ENCODE measurements around the gene ESPN.

The ESPN gene

DNA sequence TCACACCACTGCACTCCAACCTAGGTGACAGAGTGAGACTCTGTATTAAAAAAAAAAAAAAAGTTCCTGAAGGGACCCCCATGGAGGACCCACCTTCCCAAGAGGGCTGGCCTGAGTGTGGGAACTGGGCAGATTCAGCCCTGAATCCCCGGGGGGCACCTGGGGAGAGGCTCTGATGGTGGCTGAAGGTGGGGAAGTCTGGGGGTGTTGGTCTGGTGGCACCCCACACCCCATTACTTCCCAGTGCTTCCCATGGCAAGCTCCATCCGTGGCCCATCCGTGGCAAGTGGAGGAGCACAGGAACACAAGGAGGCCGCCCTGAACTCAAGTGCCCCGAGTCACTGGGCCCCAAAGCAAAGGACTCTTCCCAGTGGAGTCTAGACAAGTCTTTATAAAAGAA is 42.2 kb downstream of the ESPN start:
- DNase-seq = no peak

DNA sequence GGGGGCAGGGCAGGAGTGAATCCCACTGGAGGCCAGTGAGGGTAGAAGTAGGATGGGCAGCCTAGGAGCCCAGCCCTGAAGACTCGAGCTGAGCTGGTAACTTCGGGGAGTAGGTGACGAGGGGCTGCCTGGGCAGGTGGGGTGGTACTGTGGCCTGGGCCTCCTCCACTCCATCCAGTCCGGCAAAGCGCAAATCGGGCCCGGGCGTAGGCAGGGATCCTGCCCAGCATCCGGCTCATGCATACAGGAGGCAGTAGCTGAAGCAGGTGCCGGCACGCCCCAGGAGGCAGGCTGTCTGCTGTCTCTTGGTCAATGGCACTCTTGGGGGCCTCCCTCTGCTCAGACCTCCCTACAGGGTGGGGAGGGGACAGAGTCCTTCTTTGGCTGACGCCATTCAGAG is 42.6 kb downstream of the ESPN start:
- no peak for DNase-seq

DNA sequence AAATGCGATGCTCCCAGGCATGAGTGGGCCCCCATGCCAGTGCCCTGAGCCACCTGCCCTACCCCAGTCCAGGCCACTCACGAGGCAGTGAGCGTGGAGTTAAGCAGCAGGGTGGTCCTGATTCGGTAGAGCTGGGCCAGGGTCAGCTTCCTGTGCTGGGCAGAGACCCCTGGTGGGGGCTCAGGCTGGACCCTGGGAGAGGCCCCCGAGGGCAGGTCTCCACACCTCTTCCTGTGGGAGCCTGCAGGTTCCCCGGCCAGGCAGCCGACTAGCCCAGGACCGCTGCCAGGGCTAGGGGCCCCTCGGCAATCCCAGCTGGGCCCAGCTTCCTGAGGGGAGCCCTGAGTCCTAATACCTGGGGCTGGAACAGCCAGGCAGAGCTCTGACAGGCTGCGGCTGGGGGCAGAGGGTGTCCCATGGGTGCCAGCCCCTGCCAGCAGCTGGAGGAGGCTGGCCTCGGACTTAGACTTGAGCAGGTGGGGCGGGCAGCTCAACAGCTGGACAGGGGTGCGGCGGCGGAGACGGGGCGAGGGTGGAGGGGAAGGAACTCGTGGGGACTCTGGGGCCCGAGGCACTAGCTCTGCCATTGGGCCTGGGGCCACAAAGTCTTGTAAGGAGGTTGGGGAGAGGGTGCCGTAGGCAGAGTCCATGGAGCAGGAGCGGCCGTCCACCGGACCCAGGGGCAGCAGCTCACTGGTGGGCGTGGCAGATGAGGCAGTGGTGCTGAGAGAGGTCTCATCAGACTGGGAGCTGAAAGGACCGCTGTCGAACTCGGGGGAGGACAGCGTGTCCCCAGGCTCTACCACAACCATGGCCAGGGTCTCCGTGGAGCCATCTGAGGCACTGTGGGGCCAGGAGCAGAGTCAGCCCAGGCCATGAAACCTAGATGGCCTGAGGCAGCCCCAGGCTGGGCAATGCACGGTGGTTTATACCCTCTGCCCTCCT is 43.4 kb downstream of the ESPN start:
- no peak for DNase-seq

DNA sequence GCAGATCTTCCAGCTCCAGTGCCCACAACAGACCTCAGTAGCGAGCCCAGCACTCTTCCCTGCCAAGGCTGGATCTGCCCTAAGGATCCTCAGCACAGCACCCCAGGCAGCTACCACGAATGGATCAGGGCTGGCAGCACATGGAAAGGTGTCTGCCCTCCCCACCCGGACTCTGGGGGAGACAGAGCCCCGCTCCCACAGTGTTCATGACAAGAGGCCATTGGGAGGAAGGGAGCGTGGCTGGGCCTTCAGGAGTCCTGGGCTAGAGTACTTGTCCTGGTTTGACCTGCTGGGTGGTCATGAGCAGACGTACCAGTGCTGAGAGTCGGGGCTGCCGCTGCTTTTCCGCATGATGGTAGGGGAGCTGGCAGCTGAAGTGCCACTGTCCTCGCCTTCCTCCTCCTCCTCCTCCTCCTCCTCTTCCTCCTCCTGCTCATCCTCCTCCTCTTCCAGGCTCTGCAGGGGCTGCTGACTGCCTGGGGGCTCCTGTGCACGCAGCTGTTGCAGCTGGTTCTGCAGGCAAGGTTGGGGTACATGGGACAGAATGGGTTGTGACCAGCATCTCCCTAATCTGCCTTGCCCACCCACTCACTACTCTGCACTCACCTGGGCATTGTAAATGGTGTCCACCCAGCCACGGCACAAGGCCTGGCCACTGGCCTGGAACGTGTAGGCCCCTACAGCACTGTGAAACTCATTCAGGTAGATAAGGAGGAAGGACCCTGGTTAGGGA is 44.3 kb downstream of the ESPN start:
- DNase-seq = no peak

DNA sequence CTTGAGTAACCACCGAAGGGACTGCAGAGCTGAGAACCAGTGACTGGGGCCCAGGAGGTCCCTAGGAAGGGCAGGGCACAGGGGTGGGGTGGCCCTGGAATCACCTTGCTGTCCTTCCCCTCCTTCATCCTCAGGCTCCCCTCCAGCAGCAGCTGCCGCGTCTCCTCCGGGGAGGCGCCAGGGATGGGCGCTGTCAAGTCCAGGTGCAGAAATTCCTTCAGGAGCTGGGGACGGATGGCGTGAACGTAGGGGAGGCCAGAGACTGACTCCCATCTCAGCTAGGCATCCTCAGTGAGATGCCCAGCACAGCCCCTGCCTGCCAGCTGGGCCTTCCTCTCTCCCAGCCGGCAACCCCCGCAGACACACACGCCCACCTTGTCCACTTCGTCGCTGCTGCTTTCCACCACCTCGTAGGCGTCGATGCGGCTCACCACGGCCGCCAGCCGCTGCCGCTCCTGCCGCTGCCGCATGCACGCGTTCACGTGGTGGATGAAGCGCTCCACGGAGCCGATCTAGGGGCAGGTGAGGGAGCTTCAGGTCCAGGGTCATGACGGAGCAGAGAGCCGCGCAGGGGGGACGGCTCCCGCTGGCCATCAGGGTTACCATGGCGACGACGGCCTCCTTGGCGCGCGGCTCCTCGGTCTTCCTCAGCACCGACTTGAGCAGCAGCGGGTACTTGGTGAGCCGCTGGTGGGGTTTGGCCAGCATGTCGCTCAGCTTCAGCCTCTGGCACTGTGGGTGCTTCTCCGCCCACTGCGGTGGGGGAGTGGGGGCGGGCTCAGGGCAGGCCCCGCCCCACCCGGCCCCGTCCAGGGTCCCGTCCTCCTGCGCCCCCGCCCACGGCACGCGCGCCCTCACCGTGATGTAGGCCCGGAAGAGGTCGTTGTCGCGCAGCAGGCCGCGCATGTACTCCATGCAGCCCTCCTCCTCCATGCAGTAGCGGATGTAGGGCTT is 45.8 kb downstream of the ESPN start:
- no peak for DNase-seq

DNA sequence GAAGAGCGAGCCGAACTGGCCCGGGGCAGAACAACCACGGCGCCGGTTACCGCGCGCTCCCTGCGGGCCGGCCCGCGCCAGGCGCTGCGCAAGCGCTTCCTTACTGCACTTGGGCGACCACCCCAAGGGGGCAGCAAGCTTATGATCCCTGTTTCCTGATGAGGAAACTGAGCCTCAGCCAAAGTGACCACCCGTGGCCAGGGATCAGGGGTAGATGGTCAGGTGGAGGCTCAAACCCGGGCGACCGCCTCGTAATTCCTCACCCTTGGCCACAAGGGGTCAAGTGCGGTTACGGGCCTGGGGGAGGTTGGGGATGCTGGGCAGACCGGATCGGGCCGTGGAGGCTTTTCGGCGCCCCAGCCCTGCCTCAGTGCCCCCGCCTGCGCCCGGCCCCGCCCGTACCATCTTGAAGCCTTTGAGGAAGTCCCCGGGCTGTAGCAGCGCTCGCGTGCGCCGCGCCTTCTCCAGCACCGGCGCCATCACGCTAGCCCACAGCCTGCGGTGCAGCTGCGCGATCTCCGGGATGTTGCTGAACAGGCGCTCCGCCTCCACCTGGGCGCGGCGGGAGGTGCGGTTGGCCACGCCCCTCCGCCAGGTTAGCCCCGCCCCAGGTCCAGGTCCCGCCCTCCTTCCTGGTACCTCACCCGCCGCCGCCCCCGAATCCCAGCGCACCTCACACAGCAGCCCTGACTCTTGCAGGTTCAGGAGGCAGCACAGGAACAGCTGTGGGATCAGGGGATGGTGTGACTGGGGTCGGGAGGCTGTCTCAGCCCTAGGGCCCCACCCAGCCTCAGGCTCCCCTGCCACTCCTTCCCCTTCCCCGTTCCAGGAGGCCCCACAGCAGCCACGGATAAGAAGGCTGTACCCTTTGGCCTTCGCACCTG is 46.8 kb downstream of the ESPN start:
- no peak for DNase-seq

DNA sequence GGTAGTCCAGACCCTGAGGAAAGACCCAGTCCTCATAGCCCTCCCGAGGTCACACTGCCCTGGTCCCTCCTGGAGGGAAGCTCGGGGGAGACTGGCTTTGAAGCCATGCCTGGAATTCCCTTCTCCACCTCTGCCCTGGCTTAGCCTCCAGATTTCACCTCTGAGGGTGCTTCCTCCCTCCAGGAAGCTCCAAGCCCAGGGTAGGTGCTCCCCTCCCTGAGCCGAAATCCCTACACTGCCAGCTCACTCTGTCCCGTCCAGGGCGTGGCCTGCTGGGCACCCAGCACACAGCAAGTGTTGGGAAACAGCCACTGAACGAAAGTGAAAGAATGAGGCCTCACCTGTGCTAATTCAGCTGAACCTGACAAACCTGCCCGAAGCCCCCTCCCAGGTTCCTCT is 47.4 kb downstream of the ESPN start:
- no peak for DNase-seq

DNA sequence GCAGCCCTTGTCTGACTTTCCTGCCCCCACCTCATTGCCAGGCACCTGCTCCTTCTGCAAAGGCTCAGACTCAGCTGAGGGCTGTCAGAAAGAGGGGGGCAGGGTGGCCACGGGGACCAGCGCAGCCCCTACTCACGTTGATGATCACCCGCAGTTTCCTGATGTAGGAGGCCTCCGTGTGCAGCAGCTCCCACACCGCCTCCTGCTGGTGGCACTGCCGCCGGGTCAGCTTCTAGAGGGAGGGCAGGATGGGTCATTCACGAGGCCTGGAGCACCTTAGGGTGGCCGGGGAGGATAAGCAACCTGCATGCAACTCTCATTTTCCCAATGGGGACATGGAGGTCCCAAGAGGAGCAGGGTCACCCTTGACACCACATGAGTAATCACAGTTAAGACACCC is 47.8 kb downstream of the ESPN start:
- DNase-seq = no peak

DNA sequence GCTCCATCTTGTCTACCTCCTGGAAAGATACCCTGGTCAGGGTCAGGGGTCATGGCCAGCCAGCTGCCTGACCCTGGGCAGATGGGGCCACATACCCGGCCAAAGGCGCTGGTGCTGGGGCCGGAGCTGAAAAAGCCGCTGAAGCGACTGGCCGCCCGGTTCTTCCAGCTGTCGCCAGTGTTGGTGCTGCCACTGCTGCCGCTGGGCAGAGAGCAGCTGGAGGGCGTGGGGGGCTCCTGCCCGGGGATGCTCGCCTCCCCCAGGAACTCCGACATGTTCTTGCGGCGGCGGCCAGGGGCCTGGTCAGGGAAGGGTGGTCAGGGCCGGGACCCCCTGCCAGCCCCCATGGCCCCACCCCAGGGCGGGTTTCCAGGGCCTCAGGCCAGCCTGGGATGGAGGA is 48.6 kb downstream of the ESPN start:
- DNase-seq = no peak

DNA sequence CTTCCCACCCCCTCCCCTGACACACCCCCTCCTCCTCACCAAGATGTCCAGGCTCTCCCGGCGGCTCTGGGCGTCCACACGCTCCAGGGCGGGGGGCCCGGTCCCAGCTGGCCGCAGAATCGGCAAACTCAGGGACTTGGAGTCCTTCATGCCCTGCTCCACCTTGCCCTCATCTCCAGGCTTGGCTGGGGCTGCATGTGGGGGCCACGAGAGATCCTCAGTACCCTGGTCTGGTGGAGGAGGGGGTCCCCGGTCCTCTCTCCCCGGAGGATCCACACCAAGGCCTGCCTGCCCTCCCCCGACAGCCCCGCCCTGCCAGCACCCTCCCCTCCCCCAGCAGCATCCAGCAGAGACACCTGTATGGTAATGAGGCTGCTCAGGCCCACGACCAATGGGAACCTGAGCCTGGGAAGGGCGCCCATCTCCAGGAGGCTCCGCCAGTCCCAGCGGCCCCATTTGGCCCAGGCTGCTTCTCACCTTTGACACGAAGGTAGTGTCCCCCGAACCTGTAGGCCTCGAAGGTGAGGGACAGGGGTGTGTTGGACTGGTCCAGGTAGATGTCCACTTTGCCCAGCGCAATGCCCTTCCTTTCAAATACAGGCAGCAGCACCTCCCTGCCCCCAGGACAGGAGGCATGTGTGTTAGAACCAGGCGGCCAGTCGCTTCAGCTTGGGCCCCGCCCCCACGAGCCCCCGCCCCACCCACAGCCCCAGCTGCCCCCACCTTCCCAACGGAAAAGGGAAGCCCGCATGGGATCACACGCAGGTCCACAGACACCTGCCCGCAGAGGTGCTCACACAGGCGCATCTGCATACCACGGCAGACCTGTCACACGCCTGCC is 49.6 kb downstream of the ESPN start:
- peak; percentile 63 for DNase-seq

DNA sequence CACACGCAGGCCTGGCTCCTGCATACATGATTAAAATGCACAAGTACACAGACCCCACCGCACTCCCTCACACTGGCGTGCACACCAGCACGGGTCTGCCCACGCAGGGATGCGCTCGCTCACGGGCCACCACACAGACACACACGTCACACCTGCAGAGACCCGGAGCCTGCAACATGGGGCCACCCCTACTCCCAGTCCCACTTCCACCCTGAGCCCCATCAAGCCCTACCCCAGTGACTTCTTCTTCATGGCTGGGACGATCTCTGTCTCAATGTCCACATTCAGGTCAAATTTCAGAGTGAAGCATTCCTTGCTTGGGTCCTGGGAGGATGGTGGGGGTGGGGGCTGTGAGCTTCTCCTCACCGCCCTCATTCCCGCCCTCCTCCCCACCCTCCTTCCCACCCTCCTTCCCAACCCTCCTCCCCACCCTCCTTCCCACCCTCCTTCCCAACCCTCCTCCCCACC is 50.3 kb downstream of the ESPN start:
- no peak for DNase-seq

DNA sequence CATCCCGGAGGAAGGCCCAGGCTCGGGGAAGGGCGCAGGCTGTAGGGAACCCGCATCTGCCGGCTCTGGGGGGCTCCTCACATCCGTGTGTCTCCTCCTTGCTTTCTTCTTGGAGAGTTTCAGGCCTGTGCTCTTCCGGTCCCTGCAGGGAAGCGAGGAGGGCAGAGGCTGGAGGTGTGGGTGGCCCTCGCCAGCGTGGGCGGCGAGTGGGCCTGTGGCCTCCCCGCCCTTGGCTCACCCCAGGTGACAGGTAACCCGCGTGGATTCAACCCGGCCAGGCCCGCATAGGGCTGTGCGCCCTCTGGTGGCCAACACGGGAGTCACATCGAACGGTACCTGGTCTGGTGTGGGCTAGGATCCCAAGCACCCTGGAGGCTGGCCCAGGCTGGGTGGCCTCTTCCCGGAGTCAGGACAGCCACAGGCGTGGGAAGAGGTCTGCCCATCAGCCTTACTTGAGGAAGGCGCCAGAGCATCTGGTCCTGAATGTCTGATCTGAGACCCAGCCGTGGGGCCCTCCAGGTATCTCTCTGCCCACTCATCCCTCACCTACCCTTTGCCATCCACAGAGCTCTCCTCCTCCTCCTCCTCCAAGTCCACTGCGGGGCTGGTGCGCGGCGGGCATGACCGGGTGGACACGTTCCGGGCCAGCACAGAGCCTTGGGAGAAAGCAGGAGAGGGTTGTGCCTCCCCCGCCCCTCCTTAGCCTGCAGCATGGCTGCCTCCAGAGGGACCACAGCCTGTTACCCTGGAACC is 51.0 kb downstream of the ESPN start:
- DNase-seq = no peak

DNA sequence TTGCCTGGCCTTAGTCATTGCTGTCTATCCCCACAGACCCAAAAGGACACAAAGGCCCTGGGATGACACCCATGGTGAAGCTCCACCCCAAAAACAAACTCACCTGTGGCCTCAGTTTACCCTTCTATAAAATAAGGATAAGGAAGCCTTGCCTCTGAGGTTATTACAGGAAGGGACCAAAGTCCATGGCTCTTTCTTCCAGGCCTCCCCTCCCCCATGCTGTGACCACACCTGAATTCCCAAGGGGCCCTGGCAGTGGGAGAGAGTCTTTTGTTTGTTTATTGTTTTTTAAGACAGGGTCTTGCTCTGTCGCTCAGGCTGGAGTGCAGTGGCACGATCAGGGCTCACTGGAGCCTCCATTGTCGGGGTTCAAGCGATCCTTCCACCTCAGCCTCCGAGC is 51.9 kb downstream of the ESPN start:
- DNase-seq = no peak

DNA sequence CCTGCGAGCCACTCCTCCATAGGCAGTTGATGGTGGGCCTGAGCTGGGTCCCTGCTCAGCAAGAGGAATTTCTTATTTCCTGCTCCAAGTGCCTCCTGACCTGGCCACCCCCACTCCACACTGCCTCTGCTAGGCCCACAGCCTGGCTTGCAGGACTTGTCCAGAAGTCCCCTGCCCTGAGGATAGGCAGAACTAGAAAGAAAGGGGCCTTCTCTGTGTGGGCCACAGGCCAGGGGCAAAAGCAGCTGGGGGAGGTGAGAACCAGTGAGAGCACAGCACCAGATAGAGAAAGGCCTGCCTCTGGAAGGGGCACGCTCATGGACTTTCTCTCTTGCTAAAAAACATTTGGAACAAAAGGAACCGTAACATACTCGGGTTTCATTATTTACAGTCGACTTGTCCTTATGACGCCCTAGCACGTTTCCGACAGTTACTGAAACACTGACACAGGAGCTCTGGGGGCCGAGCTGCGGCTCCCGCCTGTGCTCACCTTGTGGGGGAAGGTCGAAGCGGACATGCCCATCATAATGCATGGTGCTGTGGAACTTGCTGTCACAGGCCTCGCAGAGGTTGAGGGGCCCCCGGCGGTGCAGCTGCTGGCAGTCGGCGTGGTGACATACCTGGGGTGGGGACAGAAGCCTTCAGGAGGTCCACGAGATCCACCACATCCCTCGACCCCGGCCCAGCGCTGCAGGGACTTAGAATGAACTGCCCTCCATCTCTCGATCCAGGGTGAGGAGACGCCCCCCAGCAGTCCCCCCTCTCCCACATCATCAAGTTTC is 52.7 kb downstream of the ESPN start:
- DNase-seq = no peak

DNA sequence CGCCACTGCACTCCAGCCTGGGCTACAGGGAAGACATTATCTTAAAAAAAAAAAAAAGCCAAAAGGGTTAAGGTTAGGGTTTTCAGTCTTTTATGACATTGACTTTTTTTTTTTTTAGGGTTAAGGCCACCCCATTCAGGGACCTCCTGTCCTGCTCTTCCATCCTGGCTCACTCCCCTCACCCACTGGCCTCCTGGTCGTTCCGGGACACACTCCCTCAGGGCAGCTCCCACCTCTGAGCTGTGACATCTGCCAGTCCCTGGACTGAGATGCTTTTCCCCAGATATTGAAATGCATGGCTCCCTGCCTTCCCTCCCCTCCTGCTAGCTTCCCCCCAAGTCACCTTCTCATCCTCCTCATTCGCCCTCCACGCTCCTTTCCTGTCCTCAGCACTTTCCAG is 57.2 kb downstream of the ESPN start:
- no peak for DNase-seq

DNA sequence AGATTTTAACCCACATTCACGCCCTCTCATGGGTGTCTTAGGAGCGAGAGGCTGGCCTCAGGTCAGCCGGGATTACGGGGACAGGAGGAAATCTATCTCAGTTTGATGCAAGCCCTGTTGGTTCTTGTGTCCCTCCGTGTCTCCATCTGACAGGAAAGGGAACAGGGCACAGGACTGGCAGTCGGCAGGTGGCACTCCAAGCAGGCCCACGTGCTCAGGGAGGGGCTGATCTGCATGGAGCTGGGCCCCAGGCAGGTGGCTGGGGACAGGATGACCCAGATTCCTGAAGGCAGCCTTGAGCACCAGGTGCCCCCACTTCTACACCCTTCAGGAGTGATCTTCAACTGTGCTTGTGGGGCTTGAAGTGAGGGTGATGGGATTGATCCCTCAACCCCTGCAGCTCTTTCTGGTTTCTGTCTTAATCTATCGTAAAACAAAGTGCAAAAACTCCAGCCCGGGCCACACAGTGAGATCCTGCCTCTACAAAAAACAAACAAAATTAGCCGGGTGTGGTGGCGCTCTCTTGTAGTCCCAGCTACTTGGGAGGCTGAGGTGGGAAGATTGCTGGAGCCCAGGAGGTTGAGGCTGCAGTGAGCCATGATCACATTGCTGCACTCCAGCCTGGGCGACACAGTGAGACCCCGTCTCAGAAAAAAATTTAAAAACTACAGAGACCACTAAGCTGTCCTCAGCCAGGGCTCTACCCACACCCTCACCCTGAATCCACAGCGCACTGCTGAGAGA is 58.6 kb downstream of the ESPN start:
- DNase-seq = no peak

DNA sequence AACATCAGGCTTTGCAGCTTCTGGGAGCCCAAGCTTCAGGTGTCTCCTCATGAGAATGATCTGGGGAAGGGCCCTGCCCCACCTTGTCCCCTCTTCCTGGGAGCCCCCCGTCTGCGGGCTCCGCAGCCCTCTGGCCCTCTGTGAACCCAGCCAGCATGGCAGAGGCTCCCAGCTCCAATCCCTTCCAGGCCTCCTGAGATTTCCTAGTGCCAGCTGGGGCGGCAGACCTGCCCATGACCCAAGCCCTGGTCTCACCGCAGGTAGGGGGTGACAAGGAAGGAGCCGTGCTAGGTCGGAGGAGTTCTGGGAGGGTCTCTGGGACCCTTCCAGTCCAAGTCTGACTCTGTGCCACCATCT is 59.2 kb downstream of the ESPN start:
- no peak for DNase-seq

DNA sequence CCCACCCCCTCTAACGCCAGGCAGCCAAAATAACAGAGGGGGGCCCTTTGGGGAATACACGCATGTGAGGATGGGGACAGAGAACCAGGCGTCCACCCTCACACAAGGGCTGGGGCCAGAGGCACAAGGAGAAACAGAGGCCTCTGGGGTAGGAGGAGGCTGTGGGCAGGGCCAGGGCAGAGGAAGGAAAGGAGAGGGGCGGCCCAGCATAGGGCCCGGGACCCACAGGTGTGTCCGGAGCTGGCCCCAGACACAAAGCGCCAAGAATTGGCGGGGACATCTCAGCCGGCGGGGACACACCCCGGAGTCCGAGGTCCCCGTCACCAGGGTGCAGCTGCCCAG is 60.2 kb downstream of the ESPN start:
- no peak for DNase-seq

Measured in NCI-H1417 treated with DMSO at 0.1 percent for 48 hours (cell line).